ENCODE results near the gene IGF1R. TPM values are rescaled to one million over a fixed set of nuclear protein-coding genes. Genes with fewer than 3 reads are reported as not detected.

IGF1R gene
- total and polyA plus RNA-seq, 2 of the 13 experiments (the other 11 are each of a cell fraction or from before 2014, with no cell fraction given): 15.9 to 18.4 TPM

DNA sequence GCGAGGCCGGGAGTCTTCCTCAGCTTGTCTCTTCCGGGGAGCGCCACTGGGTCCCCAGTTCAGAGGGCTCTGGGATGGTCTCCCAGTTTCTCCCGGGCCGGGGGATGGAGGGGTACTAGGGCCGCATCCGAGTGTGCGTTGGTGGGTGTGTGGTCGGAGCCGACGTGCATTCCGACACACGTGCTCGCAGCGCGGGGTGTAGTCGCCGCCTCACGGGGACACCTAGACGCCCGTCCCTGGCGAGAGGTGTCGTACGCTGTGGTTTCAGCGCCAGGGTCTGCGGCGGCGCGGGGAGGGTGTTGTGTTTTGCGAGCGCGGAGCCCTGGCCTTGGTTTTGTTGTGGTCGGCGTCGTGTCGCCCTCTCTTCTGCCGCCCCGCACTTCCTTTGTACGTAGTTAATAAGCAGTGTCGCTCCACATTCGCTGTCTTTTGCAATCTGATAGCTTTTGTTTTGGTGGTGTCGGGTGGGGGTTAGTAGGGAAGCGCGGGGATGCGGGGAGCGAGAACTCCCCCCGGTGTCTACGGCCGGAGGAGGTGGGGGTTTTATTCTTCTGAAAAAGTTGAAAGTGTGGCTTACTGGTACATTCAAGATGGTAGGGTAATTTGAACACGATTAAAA is 2.2 kb downstream of the IGF1R start (continued):
- TF ChIP-seq, protein P1, sequence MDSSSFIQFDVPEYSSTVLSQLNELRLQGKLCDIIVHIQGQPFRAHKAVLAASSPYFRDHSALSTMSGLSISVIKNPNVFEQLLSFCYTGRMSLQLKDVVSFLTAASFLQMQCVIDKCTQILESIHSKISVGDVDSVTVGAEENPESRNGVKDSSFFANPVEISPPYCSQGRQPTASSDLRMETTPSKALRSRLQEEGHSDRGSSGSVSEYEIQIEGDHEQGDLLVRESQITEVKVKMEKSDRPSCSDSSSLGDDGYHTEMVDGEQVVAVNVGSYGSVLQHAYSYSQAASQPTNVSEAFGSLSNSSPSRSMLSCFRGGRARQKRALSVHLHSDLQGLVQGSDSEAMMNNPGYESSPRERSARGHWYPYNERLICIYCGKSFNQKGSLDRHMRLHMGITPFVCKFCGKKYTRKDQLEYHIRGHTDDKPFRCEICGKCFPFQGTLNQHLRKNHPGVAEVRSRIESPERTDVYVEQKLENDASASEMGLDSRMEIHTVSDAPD (CRISPR knock-in tag; IDR thresholded peaks at IDR 0.05): no peak
- TF ChIP-seq ZNF326 (CRISPR knock-in tag; IDR thresholded peaks at IDR 0.05; ENCODE audit: borderline replicate concordance): no peak
- TF ChIP-seq TRIM24 (CRISPR knock-in tag; IDR thresholded peaks at IDR 0.05): no peak
- TF ChIP-seq ZNF841 (CRISPR knock-in tag; IDR thresholded peaks at IDR 0.05; ENCODE audit: borderline replicate concordance): no peak
- TF ChIP-seq KLF6 (CRISPR knock-in tag; IDR thresholded peaks at IDR 0.05): 0 out of 2 replicates have a peak, but pooled peaks have one; percentile 46
- TF ChIP-seq, protein P2, sequence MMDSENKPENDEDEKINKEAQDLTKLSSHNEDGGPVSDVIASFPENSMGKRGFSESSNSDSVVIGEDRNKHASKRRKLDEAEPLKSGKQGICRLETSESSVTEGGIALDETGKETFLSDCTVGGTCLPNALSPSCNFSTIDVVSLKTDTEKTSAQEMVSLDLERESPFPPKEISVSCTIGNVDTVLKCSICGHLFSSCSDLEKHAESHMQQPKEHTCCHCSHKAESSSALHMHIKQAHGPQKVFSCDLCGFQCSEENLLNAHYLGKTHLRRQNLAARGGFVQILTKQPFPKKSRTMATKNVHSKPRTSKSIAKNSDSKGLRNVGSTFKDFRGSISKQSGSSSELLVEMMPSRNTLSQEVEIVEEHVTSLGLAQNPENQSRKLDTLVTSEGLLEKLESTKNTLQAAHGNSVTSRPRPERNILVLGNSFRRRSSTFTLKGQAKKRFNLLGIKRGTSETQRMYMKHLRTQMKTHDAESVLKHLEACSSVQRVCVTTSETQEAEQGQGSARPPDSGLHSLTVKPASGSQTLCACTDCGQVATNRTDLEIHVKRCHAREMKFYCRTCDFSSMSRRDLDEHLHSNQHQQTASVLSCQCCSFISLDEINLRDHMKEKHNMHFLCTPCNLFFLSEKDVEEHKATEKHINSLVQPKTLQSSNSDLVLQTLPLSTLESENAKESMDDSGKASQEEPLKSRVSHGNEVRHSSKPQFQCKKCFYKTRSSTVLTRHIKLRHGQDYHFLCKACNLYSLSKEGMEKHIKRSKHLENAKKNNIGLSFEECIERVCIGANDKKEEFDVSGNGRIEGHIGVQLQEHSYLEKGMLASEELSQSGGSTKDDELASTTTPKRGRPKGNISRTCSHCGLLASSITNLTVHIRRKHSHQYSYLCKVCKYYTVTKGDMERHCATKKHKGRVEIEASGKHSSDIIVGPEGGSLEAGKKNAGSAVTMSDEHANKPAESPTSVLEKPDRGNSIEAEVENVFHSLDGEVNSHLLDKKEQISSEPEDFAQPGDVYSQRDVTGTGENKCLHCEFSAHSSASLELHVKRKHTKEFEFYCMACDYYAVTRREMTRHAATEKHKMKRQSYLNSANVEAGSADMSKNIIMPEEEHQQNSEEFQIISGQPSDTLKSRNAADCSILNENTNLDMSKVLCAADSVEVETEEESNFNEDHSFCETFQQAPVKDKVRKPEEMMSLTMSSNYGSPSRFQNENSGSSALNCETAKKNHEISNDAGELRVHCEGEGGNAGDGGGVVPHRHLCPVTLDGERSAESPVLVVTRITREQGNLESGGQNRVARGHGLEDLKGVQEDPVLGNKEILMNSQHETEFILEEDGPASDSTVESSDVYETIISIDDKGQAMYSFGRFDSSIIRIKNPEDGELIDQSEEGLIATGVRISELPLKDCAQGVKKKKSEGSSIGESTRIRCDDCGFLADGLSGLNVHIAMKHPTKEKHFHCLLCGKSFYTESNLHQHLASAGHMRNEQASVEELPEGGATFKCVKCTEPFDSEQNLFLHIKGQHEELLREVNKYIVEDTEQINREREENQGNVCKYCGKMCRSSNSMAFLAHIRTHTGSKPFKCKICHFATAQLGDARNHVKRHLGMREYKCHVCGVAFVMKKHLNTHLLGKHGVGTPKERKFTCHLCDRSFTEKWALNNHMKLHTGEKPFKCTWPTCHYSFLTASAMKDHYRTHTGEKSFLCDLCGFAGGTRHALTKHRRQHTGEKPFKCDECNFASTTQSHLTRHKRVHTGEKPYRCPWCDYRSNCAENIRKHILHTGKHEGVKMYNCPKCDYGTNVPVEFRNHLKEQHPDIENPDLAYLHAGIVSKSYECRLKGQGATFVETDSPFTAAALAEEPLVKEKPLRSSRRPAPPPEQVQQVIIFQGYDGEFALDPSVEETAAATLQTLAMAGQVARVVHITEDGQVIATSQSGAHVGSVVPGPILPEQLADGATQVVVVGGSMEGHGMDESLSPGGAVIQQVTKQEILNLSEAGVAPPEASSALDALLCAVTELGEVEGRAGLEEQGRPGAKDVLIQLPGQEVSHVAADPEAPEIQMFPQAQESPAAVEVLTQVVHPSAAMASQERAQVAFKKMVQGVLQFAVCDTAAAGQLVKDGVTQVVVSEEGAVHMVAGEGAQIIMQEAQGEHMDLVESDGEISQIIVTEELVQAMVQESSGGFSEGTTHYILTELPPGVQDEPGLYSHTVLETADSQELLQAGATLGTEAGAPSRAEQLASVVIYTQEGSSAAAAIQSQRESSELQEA (CRISPR knock-in tag; IDR thresholded peaks at IDR 0.05; ENCODE audit: not compliant biosample characterization): peak; percentile 76
- no peak for TF ChIP-seq SRSF1 (optimal IDR thresholded peaks at IDR 0.05; ENCODE audit: low read depth, low read length)
- TF ChIP-seq, protein P3, sequence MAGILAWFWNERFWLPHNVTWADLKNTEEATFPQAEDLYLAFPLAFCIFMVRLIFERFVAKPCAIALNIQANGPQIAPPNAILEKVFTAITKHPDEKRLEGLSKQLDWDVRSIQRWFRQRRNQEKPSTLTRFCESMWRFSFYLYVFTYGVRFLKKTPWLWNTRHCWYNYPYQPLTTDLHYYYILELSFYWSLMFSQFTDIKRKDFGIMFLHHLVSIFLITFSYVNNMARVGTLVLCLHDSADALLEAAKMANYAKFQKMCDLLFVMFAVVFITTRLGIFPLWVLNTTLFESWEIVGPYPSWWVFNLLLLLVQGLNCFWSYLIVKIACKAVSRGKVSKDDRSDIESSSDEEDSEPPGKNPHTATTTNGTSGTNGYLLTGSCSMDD (CRISPR knock-in tag; IDR thresholded peaks at IDR 0.05): no peak
- TF ChIP-seq, protein P4, sequence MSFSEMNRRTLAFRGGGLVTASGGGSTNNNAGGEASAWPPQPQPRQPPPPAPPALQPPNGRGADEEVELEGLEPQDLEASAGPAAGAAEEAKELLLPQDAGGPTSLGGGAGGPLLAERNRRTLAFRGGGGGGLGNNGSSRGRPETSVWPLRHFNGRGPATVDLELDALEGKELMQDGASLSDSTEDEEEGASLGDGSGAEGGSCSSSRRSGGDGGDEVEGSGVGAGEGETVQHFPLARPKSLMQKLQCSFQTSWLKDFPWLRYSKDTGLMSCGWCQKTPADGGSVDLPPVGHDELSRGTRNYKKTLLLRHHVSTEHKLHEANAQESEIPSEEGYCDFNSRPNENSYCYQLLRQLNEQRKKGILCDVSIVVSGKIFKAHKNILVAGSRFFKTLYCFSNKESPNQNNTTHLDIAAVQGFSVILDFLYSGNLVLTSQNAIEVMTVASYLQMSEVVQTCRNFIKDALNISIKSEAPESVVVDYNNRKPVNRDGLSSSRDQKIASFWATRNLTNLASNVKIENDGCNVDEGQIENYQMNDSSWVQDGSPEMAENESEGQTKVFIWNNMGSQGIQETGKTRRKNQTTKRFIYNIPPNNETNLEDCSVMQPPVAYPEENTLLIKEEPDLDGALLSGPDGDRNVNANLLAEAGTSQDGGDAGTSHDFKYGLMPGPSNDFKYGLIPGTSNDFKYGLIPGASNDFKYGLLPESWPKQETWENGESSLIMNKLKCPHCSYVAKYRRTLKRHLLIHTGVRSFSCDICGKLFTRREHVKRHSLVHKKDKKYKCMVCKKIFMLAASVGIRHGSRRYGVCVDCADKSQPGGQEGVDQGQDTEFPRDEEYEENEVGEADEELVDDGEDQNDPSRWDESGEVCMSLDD (CRISPR knock-in tag; IDR thresholded peaks at IDR 0.05; ENCODE audit: borderline replicate concordance): no peak
- TF ChIP-seq, protein P5, sequence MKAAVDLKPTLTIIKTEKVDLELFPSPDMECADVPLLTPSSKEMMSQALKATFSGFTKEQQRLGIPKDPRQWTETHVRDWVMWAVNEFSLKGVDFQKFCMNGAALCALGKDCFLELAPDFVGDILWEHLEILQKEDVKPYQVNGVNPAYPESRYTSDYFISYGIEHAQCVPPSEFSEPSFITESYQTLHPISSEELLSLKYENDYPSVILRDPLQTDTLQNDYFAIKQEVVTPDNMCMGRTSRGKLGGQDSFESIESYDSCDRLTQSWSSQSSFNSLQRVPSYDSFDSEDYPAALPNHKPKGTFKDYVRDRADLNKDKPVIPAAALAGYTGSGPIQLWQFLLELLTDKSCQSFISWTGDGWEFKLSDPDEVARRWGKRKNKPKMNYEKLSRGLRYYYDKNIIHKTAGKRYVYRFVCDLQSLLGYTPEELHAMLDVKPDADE (CRISPR knock-in tag; IDR thresholded peaks at IDR 0.05): no peak
- TF ChIP-seq, protein P6, sequence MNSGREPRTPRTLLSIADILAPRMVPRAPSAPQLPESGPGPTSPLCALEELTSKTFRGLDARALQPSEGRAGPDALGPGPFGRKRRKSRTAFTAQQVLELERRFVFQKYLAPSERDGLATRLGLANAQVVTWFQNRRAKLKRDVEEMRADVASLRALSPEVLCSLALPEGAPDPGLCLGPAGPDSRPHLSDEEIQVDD (CRISPR knock-in tag; IDR thresholded peaks at IDR 0.05; ENCODE audit: borderline replicate concordance): peak; percentile 67
- TF ChIP-seq ZSCAN12 (CRISPR knock-in tag; IDR thresholded peaks at IDR 0.05): no peak
